Activated T-cell treated with anti-CD3 and anti-CD28 coated beads for 48 hours (primary cell): ENCODE data around the gene SEMA3D.

ENCODE experiments used
- DNase-seq: peaks from one replicate; pipeline ENCODE4 v3.0.0-alpha.2; 2020; ENCODE audit warnings: low read depth

Gene SEMA3D

DNA sequence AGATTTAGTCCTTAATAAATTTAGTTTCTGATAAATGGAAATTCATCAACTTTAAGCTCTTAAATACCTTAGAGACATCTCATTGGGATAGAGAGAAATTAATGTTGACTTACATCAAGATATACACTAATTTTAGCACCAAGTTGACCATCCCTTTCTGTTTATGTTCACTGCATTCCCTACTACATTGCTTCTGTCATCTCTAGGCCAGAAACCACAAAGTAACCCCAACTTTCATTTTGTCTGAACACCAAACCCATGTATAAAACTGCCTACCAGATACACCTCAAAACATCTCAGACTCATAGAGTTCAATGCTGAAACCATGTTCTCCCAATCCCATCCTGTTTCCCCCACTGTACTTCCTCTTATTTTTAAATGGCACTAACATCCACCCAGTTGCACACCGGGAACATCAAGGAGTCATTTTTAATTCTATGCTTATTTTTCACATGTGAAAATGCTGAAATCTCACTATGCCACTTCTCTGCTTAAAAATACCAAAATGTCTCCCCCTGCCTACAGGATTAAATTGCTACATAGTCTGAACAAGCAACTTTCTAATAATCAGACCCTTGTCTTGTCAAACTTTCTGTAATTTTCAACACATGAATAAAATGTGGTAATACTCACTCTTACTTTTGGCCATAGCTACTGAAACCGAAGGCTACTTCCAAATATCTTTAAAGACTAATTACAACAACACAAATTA is 201.6 kb downstream of the SEMA3D start:
- DNase-seq: no peak

DNA sequence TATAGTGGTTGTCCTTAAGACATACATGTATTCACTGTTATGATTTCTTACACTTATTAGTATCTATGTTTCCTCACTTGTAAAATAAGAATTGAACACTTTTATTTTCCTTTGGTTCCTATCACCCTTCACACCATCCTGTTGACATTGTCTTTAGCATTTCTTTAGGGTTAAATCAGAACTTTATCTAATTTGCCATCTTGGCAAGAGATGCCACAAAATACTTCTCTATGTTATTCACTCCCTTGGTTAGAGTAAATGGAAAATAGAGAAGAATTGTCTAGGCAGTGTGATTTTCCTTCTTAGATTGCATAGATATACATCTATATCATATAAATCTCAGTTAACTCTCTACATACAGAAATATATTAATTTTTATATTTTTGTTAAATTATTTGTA is 204.7 kb downstream of the SEMA3D start:
- DNase-seq: no peak

DNA sequence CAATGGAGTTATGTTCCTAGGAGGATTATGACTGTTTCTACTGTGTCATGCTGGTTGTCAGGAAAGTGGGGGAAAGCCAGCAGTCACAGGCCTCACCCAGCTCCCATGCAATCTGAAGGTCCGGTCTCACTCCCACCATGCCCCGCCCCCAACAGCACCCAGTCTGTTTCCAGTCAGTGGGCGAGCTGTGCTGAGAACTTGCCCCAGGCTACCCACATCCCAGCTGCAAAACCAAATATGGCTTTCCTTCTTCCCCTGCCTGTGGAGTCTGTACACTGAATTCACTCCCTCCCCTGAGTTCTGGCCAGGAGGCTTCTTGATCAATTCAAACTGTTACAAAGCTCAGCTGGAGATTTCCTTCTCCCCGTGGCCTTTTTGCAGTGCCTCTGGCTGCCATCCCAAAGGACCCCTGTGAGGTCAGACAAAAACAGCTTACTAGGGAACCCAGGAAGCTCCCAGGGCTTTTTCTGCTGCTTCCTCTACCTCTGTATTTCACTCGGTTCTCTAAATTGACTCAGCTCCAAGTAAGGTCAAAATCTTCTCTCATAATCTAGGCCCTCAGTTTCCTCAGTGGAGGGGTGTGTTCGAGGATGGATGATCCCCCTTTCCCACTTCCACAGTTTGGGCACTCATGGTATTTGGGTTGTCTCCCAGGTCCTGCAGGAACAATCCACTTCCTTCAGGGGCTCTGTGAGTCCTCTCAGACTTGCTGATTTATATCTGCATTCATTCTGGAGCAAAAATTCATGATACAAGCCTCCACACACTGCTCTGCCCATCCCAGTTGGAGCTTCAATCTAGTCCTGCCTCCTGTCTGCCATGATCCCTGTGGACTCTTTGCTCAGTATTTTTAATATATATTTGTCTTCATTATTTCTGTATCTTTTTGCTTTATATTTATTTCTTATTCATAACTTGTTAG is 205.5 kb downstream of the SEMA3D start:
- no peak for DNase-seq

DNA sequence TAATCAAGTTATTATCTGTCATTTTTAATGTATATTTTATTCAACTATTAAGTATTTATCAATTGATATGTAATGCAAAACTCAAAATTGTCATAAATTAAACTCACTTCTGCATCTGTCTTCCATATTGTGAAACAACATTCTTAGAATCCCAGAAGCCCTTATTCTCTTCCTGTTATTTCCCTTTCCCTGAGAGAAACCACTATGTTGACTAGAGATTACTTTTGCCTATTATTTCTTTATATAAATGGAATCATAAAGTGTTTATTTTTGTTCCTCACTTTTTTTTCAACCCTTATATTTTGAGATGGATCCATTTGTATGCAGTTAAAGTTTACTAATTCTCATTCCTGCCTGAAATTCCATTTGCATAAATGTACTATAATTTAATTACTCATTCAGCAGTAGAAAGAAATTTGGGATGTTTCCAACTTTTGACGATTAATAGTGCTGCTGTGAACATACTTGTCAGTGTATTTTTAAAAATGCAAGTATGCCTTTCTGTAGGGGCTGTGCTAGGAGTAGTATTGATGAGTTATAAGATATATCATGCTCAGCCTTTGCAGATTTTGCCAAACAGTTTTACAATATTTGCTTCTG is 211.2 kb downstream of the SEMA3D start:
- DNase-seq: no peak

DNA sequence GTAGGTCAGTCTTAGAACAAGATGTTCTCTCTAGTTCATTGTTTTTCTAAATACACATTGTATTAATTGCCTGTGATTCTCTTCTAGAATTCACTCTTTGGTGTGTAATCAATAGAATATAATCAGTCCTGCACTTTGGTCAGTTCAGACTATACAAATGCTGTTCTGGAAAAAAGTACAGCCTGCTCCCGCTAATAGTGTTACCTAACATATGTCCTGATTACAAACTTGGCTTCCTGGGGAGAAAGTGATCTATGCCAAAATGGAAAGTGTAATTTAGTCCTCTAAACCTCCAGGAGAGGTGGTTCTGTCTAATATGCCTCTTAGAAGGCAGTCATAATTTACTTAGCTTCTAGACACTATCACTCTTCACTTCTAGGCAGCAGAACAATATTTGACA is 215.5 kb downstream of the SEMA3D start:
- no peak for DNase-seq

DNA sequence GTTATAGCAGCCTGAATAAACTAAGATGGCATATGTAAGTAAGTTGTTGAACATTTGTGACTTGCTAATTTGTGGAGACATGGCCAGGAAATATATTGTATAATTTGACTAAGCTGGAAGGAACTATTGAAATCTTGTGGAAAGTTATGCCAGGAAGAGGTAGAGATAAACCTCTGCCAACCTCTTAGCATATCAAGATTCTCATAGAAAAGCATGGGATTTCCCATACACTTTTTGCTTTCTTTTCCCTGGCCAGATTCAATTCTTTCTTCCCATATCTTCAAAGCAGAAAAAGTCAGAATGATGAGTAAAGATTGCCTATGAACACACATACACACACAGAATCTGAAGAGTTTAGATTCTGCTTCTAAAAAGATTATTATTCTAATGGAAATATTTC is 216.2 kb downstream of the SEMA3D start:
- no peak for DNase-seq

DNA sequence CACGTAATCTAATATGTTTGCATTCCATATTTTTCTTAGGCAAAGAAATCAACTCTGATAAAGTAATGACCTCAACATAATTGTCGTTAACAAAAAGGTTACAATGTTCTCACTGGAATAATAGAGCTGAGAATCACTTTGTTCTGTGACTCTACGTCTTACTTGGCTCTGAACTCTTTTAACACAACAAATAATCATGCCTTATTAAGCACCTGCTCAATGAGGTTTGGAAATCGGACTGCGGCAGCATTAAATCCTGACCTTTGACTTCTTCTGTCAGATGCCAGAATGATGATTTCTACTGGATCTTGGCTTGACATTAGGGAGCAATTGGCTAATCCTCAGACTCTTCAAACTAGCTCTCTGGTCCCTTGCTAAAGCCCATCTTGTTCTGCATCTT is 233.6 kb downstream of the SEMA3D start:
- no peak for DNase-seq

DNA sequence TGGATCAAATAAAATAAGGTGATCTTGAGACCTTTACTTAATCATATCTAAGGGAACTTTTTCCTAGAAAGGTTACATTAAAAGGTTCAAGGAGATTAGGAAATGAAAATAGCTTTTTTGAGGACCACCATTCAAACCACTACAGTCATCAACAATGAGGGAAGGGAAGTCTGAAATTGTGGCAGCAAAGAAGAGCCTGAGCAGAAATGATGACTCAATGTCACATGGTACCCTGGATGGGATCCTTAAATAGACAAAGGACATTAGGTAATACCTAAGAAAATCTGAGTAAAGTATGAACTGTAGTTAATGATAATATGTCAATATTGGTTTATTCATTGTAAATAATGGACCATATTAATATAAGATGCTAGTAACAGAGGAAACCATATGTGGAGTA is 236.0 kb downstream of the SEMA3D start:
- DNase-seq: no peak

DNA sequence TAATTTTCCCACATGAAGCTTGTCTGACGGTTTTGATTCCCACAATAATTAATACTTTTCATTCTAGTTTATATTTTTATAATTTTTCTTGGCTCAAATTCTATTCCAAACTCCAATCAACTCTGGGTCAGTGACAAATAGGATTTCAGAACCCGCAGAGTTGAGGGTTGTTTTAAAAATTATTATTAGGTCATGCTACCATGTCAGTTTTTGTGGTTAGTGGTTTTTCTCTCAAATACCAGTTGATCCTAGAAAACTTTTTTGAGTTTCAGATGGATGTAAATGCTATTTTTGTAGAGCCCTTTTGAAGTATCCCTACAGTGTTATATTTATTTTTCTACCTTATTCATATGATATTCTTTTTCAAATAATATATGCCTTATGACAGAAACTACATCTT is 237.4 kb downstream of the SEMA3D start:
- DNase-seq: no peak

DNA sequence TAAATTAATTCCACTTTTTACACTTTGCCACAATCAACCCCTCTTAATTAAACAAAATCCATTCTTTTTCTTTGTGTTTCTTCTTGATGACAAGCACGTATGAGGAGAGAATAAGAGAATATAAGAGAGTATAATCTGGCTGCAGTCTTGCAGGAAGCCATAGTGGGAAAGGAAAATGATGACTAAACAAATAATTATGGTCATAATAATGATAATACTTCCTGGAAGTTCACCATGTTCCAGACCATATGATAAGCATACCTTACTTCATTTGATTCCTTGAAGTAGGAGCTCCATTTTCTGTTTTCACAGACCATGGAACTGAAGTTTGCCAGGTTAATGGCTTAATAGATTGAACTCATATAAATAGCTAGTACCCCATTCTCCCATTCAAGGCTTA is 237.8 kb downstream of the SEMA3D start:
- no peak for DNase-seq

DNA sequence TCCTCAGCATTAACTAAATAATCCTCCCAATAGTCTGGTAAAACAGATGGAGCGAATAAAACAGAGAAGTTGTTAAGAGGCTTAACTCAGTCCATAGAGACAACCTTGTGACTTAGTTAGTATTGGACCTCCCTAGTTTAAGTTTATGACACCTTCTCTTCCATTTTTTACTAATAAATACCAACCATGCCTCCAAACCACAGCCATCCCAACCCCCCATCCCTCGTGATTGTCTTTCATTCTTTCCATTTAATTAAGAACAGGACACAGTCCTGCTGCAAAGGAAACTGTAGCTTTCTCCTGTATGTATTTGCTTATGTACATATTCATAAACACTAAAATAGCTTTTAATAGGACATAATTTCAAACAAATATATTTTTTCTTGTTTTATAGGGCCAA is 238.2 kb downstream of the SEMA3D start:
- no peak for DNase-seq

DNA sequence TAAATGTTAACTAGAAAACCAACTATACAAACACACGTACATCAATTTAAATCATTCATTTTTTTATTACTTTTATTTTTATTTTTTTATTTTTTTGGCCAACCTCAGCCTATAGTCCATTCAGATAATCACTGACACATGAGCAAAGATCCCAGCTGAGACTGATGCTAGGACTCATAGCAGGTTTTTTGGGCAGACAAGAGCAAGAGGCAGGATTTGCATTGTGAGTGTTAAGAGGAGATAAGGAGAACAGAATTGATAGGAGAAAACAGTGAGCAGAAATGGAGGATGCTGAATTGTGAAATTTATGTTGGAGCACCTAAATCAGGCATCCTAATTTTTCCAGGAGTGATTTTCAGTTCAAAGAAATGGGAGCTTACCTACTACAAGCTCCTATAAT is 240.3 kb downstream of the SEMA3D start:
- DNase-seq: no peak
